SH-SY5Y (cell line): Measurements from ENCODE around the gene HOXB3.

Experiments
- GATA2 ChIP-seq: IDR thresholded peaks from 2 replicates; pipeline ENCODE4 v1.6.1; 2011; ENCODE audit warnings: mild to moderate bottlenecking, low read depth, low read length
- GATA3 ChIP-seq: IDR thresholded peaks from 2 replicates; pipeline ENCODE4 v1.6.1; 2011; ENCODE audit warnings: low read depth, mild to moderate bottlenecking, low read length, moderate library complexity

GRCh38 chr17:48589060-48589830 lies 796 bp downstream of the HOXB3 start:
- no peak for TF ChIP-seq GATA2
- TF ChIP-seq GATA3: no peak
